Thyroid gland (tissue), 4 donors: ENCODE measurements around the gene UBE2I. TPM values are rescaled to one million over a fixed set of nuclear protein-coding genes. Genes with fewer than 3 reads are reported as not detected.

Experiments
- DNase-seq, 2 donors: peaks; one replicate each; pipeline ENCODE4 v3.0.0-alpha.2; 2019
- H3K27ac ChIP-seq, 3 donors: fragments of 200-600 bp; sonication (generic); 1 replicate in 2 of 3; 2 replicates in 1 of 3; pipeline ENCODE4 v1.5.1; 2016 to 2019; ENCODE audit warnings: mild to moderate bottlenecking in 1 of 3, moderate library complexity in 1 of 3
- H3K27me3 ChIP-seq: fragments of 200-600 bp; sonication (generic); one replicate; pipeline ENCODE4 v1.5.1; 2019
- H3K36me3 ChIP-seq, 2 donors: fragments of 200-600 bp; sonication (generic); one replicate each; pipeline ENCODE4 v1.5.1; 2016 to 2019
- H3K4me1 ChIP-seq, 2 donors: fragments of 200-600 bp; sonication (generic); one replicate each; pipeline ENCODE4 v1.5.1; 2017 to 2019
- H3K4me3 ChIP-seq, 3 donors: fragments of 200-600 bp; sonication (generic); replicated peaks in 1 of 3; 1 replicate in 2 of 3; 2 replicates in 1 of 3; pipeline ENCODE4 v1.5.1; 2016; ENCODE audit warnings: mild to moderate bottlenecking in 1 of 3
- H3K9me3 ChIP-seq: fragments of 200-600 bp; sonication (generic); one replicate; pipeline ENCODE4 v1.5.1; 2017
- POLR2A ChIP-seq, 2 donors: fragments of 450-650 bp; IDR thresholded peaks; one replicate each; pipeline ENCODE4 v1.6.1; 2017; ENCODE audit warnings: antibody characterized with exemption in 2 of 2, mild to moderate bottlenecking in 2 of 2, moderate library complexity in 1 of 2
- WGBS, 2 donors: methylation state at CpG; one replicate each; pipeline ENCODE4 v1.1.5; 2017; 5-methylcytosine and 5-hydroxymethylcytosine counted together
- intact Hi-C: fragments of 100-400 bp; cut with DNase I; formaldehyde crosslinking; loops from one replicate; pipeline ENCODE4 v1.15.1; 2023
- total RNA-seq, 4 donors: library from RNA; depleted of rRNA; stranded (reverse); fragments of >200 nt; gene quantifications; one replicate each; pipeline ENCODE4 v1.2.3, GENCODE V29; 2016
- TF ChIP-seq, protein P1 (sequence below), 6 experiments: fragments of 200-600 bp in 3 of 6; fragments of 450-650 bp in 3 of 6; sonication (generic) in 3 of 6; IDR thresholded peaks; one replicate each; pipeline ENCODE4 v1.5.1; 2016 to 2019; ENCODE audit warnings: antibody characterized with exemption in 6 of 6, mild to moderate bottlenecking in 2 of 6, inconsistent platforms in 1 of 6, moderate library complexity in 1 of 6

The UBE2I gene
- total RNA-seq, 4 donors from 2014 or later, result 43.4 to 107 (median 79.6) TPM

DNA sequence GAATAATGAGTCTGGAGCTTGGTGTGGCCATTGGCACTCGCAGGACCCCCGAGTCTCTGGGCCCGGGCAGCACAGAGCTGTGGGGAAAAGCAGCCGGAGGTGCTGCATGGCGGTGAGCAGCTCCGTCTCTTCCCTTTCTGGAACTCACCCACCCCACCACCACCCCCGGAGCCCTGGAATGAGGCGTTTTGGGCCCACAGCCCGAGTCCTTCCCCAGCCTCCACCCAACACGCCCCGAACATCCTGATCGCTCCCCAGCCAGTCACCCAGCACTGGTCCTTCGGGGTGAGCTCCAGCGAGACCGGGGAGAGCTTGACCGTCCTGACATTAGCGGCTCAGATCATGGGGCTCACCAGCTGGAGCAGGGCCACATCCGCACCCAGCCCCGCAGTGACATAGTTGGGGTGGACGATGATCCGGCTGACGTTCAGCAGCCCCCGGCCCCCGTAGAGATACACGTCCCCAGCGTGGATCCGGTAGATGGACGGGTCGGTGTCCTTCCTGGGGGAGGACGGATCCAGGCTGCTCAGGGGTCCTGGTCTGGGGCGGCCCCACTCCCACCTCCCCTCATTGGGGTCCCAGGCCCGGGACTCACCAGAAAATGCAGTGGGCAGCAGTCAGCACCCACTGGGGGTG lies 47.1 kb upstream of the UBE2I start:
- no peaks in the 10 kb centered on the region for H3K36me3 ChIP-seq
- no peak overlapping the region for H3K27ac ChIP-seq
- TF ChIP-seq POLR2A (IDR thresholded peaks at IDR 0.05), result no peak
- TF ChIP-seq, protein P1, sequence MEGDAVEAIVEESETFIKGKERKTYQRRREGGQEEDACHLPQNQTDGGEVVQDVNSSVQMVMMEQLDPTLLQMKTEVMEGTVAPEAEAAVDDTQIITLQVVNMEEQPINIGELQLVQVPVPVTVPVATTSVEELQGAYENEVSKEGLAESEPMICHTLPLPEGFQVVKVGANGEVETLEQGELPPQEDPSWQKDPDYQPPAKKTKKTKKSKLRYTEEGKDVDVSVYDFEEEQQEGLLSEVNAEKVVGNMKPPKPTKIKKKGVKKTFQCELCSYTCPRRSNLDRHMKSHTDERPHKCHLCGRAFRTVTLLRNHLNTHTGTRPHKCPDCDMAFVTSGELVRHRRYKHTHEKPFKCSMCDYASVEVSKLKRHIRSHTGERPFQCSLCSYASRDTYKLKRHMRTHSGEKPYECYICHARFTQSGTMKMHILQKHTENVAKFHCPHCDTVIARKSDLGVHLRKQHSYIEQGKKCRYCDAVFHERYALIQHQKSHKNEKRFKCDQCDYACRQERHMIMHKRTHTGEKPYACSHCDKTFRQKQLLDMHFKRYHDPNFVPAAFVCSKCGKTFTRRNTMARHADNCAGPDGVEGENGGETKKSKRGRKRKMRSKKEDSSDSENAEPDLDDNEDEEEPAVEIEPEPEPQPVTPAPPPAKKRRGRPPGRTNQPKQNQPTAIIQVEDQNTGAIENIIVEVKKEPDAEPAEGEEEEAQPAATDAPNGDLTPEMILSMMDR (IDR thresholded peaks at IDR 0.05), result no peak
- intact Hi-C loops, result no loop called here
- H3K4me1 ChIP-seq, result peaks cover 0 to 3% of the 10 kb centered on the region in 2 donors
- no peak for DNase-seq
- H3K27me3 ChIP-seq, result no peaks in the 10 kb centered on the region
- H3K4me3 ChIP-seq, result no peak overlapping the region
- WGBS, 2 donors, result 88 to 89% methylated on average over 19 to 32 of the region's 32 CpGs
- H3K9me3 ChIP-seq, result no peaks in the 10 kb centered on the region

GRCh38 chr16:1262846-1263221 lies 46.6 kb upstream of the UBE2I start:
- H3K4me1 ChIP-seq, result peaks cover 0 to 3% of the 10 kb centered on the region in 2 donors
- TF ChIP-seq, protein P1 (IDR thresholded peaks at IDR 0.05), result no peak
- TF ChIP-seq POLR2A (IDR thresholded peaks at IDR 0.05), result no peak
- H3K9me3 ChIP-seq, result no peaks in the 10 kb centered on the region
- no peaks in the 10 kb centered on the region for H3K27me3 ChIP-seq
- no peak overlapping the region for H3K4me3 ChIP-seq
- no peak overlapping the region for H3K27ac ChIP-seq
- no peak for DNase-seq
- intact Hi-C loops, result no loop called here
- WGBS, 2 donors, result 87 to 93% methylated on average over 3 to 6 of the region's 9 CpGs
- H3K36me3 ChIP-seq, result no peaks in the 10 kb centered on the region

GRCh38 chr16:1263591-1264344 lies 45.7 kb upstream of the UBE2I start:
- WGBS, 2 donors, result 51 to 57% methylated on average over 7 to 15 of the region's 15 CpGs
- intact Hi-C loops, result no loop called here
- H3K4me3 ChIP-seq, result no peak overlapping the region
- H3K27me3 ChIP-seq, result no peaks in the 10 kb centered on the region
- TF ChIP-seq, protein P1 (IDR thresholded peaks at IDR 0.05), result no peak
- TF ChIP-seq POLR2A (IDR thresholded peaks at IDR 0.05), result no peak
- no peak overlapping the region for H3K27ac ChIP-seq
- no peaks in the 10 kb centered on the region for H3K36me3 ChIP-seq
- DNase-seq, result no peak
- H3K9me3 ChIP-seq, result no peaks in the 10 kb centered on the region
- H3K4me1 ChIP-seq, result peaks cover 0 to 3% of the 10 kb centered on the region in 2 donors

DNA sequence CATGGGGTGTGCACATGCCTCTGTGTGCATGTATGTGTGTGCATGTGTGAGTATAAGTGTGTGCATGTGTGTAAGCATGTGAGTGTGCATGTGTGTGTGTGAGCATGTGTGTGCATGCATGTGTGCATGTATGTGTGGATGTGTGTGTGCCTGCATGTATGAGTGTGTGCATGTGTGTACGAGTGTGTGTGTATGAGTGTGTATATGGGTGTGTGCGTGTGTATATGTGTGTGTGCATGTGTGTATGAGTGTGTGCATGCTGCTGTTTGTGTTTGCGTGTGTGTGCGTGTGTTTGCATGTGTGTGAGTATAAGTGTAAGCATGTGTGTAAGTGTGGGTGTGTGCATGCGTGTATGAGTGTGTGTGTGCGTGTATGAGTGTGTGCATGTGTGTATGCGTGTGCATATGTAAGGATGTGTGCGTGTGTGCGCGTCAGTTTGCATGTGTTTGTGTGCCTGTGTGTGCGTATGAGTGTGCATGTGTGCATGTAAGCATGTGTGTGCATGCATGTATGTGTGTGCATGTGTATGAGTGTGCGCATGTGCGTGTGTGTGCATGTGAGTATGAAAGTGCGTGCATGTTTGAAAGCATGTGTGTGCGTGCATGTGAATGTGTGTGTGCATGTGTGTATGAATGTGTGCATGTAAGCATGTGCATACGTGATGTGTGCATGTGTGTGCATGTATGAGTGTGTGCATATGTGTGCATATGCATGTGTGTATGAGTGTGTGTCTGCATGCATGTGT lies 44.9 kb upstream of the UBE2I start:
- Histone ChIP-seq H3K4me3 (no peak overlapping the region), H3K9me3 (no peaks in the 10 kb centered on the region), H3K27me3 (no peaks in the 10 kb centered on the region), H3K4me1 (no peaks in the 10 kb centered on the region), H3K27ac (no peak overlapping the region), H3K36me3 (no peaks in the 10 kb centered on the region)
- DNase-seq, result no peak
- no peak for TF ChIP-seq POLR2A (IDR thresholded peaks at IDR 0.05)
- TF ChIP-seq, protein P1 (IDR thresholded peaks at IDR 0.05), result no peak
- intact Hi-C loops, result no loop called here
- WGBS, 2 donors, result 92 to 94% methylated on average over 16 of the region's 16 CpGs
